HEK293 (cell line): ENCODE results near the gene CD2BP2.

Experiments
- ELK4 ChIP-seq: IDR thresholded peaks from 2 replicates; pipeline ENCODE4 v1.6.1; 2011; ENCODE audit warnings: mild to moderate bottlenecking, low read depth, low read length, borderline replicate concordance
- GFI1B ChIP-seq: fragments of 450-650 bp; formaldehyde crosslinking; IDR thresholded peaks from 2 replicates; pipeline ENCODE4 v1.5.1; 2016; ENCODE audit warnings: missing biosample characterization, missing genetic modification characterization
- GLIS1 ChIP-seq: fragments of 450-650 bp; formaldehyde crosslinking; IDR thresholded peaks from 2 replicates; pipeline ENCODE4 v1.5.1; 2016; ENCODE audit warnings: missing biosample characterization, missing genetic modification characterization
- IKZF3 ChIP-seq: fragments of 450-650 bp; IDR thresholded peaks from 2 replicates; pipeline ENCODE4 v1.5.0; 2018; ENCODE audit warnings: missing biosample characterization, mild to moderate bottlenecking, missing genetic modification characterization, moderate library complexity
- KLF10 ChIP-seq: fragments of 450-650 bp; IDR thresholded peaks from 2 replicates; pipeline ENCODE4 v1.5.1; 2018; ENCODE audit warnings: missing biosample characterization, mild to moderate bottlenecking, missing genetic modification characterization
- SCRT2 ChIP-seq: fragments of 450-650 bp; formaldehyde crosslinking; IDR thresholded peaks from 2 replicates; pipeline ENCODE4 v1.5.1; 2016; ENCODE audit warnings: missing biosample characterization, missing genetic modification characterization
- SETDB1 ChIP-seq: IDR thresholded peaks from one replicate; pipeline ENCODE4 v1.6.1; 2017; ENCODE audit warnings: mild to moderate bottlenecking, low read length, moderate library complexity, mixed read lengths; ENCODE audit not compliant: insufficient read length
- SP3 ChIP-seq: fragments of 450-650 bp; formaldehyde crosslinking; IDR thresholded peaks from 2 replicates; pipeline ENCODE4 v1.5.1; 2016; ENCODE audit warnings: missing biosample characterization, missing genetic modification characterization
- TCF7L2 ChIP-seq: IDR thresholded peaks from 2 replicates; pipeline ENCODE4 v1.6.1; 2011; ENCODE audit warnings: low read depth, mild to moderate bottlenecking, inconsistent platforms, low read length, moderate library complexity, borderline replicate concordance
- ZBTB48 ChIP-seq: fragments of 450-650 bp; formaldehyde crosslinking; IDR thresholded peaks from 2 replicates; pipeline ENCODE4 v1.5.1; 2016; ENCODE audit warnings: missing biosample characterization, missing genetic modification characterization
- ZBTB8A ChIP-seq: fragments of 450-650 bp; formaldehyde crosslinking; IDR thresholded peaks from 2 replicates; pipeline ENCODE4 v1.5.1; 2016; ENCODE audit warnings: missing biosample characterization, missing genetic modification characterization
- ZFHX2 ChIP-seq: fragments of 450-650 bp; formaldehyde crosslinking; conservative IDR thresholded peaks from 2 replicates; pipeline ENCODE4 v1.5.1; 2016; ENCODE audit warnings: missing biosample characterization, missing genetic modification characterization
- ZNF10 ChIP-seq: fragments of 450-650 bp; formaldehyde crosslinking; IDR thresholded peaks from 2 replicates; pipeline ENCODE4 v1.5.1; 2017; ENCODE audit warnings: missing biosample characterization, missing genetic modification characterization
- ZNF138 ChIP-seq: fragments of 450-650 bp; formaldehyde crosslinking; IDR thresholded peaks from 2 replicates; pipeline ENCODE4 v1.5.1; 2016; ENCODE audit warnings: missing biosample characterization, missing genetic modification characterization, borderline replicate concordance
- ZNF157 ChIP-seq: fragments of 450-650 bp; formaldehyde crosslinking; IDR thresholded peaks from 2 replicates; pipeline ENCODE4 v1.5.1; 2016; ENCODE audit warnings: missing biosample characterization, missing genetic modification characterization
- ZNF274 ChIP-seq, 2 experiments: fragments of 200-500 bp in 1 of 2; fragments of 450-650 bp in 1 of 2; sonication (Bioruptor generic) in 1 of 2; formaldehyde crosslinking in 1 of 2; IDR thresholded peaks; 2 replicates each; pipeline versions ENCODE4 v1.5.1 to v1.6.1; 2014 to 2016; ENCODE audit warnings: borderline replicate concordance in 1 of 2, inconsistent platforms in 1 of 2, low read length in 1 of 2, missing biosample characterization in 1 of 2, missing genetic modification characterization in 1 of 2
- ZNF292 ChIP-seq: fragments of 450-650 bp; formaldehyde crosslinking; IDR thresholded peaks from 2 replicates; pipeline ENCODE4 v1.5.1; 2016; ENCODE audit warnings: low read depth, missing biosample characterization, missing genetic modification characterization, borderline replicate concordance
- ZNF354C ChIP-seq: fragments of 450-650 bp; formaldehyde crosslinking; IDR thresholded peaks from 2 replicates; pipeline ENCODE4 v1.5.1; 2016; ENCODE audit warnings: missing biosample characterization, missing genetic modification characterization, low read depth, borderline replicate concordance
- ZNF37A ChIP-seq: fragments of 450-650 bp; IDR thresholded peaks from 2 replicates; pipeline ENCODE4 v1.5.1; 2018; ENCODE audit warnings: missing biosample characterization, missing genetic modification characterization
- ZNF426 ChIP-seq: fragments of 450-650 bp; formaldehyde crosslinking; IDR thresholded peaks from 2 replicates; pipeline ENCODE4 v1.5.1; 2017; ENCODE audit warnings: missing biosample characterization, missing genetic modification characterization, mild to moderate bottlenecking, inconsistent platforms, moderate library complexity
- ZNF548 ChIP-seq: fragments of 450-650 bp; formaldehyde crosslinking; IDR thresholded peaks from 2 replicates; pipeline ENCODE4 v1.5.1; 2016; ENCODE audit warnings: missing biosample characterization, missing genetic modification characterization
- ZNF561 ChIP-seq: fragments of 450-650 bp; IDR thresholded peaks from 2 replicates; pipeline ENCODE4 v1.5.1; 2018; ENCODE audit warnings: missing biosample characterization, missing genetic modification characterization, borderline replicate concordance
- ZNF621 ChIP-seq: fragments of 450-650 bp; formaldehyde crosslinking; IDR thresholded peaks from 2 replicates; pipeline ENCODE4 v1.5.1; 2017; ENCODE audit warnings: missing biosample characterization, missing genetic modification characterization
- ZNF623 ChIP-seq: fragments of 450-650 bp; formaldehyde crosslinking; IDR thresholded peaks from 2 replicates; pipeline ENCODE4 v1.5.1; 2016; ENCODE audit warnings: missing biosample characterization, missing genetic modification characterization
- ZNF692 ChIP-seq: fragments of 450-650 bp; formaldehyde crosslinking; IDR thresholded peaks from 2 replicates; pipeline ENCODE4 v1.5.1; 2016; ENCODE audit warnings: missing biosample characterization, missing genetic modification characterization
- ZNF707 ChIP-seq: fragments of 450-650 bp; formaldehyde crosslinking; IDR thresholded peaks from 2 replicates; pipeline ENCODE4 v1.5.1; 2016; ENCODE audit warnings: missing biosample characterization, missing genetic modification characterization
- ZNF76 ChIP-seq: fragments of 450-650 bp; formaldehyde crosslinking; IDR thresholded peaks from 2 replicates; pipeline ENCODE4; 2016; ENCODE audit warnings: low read depth, missing biosample characterization, missing genetic modification characterization, borderline replicate concordance
- ZSCAN16 ChIP-seq: fragments of 450-650 bp; formaldehyde crosslinking; IDR thresholded peaks from 2 replicates; pipeline ENCODE4 v1.5.1; 2016; ENCODE audit warnings: missing biosample characterization, missing genetic modification characterization
- ZSCAN18 ChIP-seq: fragments of 450-650 bp; formaldehyde crosslinking; IDR thresholded peaks from 2 replicates; pipeline ENCODE4 v1.5.1; 2016; ENCODE audit warnings: missing biosample characterization, missing genetic modification characterization
- TF ChIP-seq, protein P1 (sequence below): fragments of 450-650 bp; formaldehyde crosslinking; IDR thresholded peaks from 2 replicates; pipeline ENCODE4 v1.5.1; 2017; ENCODE audit warnings: missing biosample characterization, missing genetic modification characterization
- TF ChIP-seq, protein P2 (sequence below): fragments of 450-650 bp; formaldehyde crosslinking; IDR thresholded peaks from 2 replicates; pipeline ENCODE4 v1.5.1; 2016; ENCODE audit warnings: missing biosample characterization, missing genetic modification characterization, low read depth
- TF ChIP-seq, protein P3 (sequence below): fragments of 450-650 bp; IDR thresholded peaks from 2 replicates; pipeline ENCODE4 v1.5.1; 2018; ENCODE audit warnings: missing biosample characterization, missing genetic modification characterization

CD2BP2 gene

DNA sequence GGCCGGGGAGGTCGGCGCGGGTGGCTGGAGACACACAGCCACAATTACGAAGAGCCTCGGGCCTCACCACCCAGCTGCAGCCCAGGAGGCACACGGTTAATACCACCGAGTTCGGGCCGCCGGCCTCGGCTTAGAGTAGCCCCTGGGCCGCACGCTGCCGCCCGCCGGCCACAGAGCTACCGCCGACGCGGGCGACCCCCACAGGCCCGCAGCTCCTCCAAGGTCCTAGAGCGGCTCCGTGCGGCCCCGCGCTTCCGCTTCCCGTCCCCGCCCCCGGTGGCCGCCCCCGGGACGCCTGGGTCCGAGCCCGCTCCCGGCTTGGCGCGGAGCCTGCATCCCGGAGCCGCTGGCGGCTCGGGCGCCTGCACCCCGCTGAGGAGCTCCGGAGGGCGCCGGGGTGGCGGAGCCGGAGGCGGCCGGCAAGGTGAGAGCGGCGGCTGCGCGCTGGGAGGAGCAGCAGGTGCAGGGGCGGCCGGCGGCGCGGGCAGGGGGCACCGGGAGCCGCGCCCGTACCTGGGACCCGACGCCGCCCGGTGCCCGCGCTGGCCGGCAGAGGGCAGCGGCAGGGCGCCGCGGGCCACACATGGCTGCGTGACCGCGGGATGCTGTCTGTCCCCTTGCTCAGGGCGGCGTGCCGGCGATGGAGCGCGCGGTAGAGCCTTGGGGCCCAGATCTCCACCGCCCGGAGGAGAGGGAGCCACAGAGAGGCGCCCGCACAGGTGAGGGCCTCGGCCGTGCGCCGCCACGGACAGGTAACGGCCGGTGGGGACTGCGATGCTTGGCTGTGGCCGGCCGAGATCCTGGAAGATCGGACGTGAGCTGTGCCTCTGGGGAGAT, 40.3 kb upstream of the CD2BP2 start, which contains the start of gene ZNF48 (continued):
- TF ChIP-seq ELK4 (peak; percentile 71; the same call in 1 of the 2 replicates), ZNF292 (tag by site-specific recombination) (no peak), ZNF354C (tag by site-specific recombination) (no peak), ZSCAN16 (no peak), ZBTB48 (no peak; the same call in 1 of the 2 replicates), ZNF274 (IDR thresholded peaks at IDR 0.05; ENCODE audit: low read length) (no peak), ZNF274 (tag by site-specific recombination; IDR thresholded peaks at IDR 0.05; ENCODE audit: borderline replicate concordance) (no peak), ZBTB8A (tag by site-specific recombination) (peak; percentile 93), SP3 (tag by site-specific recombination) (peak; percentile 84), ZNF157 (tag by site-specific recombination) (no peak), IKZF3 (peak; percentile 95), ZNF37A (tag by site-specific recombination) (no peak), SCRT2 (tag by site-specific recombination) (peak; percentile 44; the same call in 1 of the 2 replicates), KLF10 (peak; percentile 93), ZNF707 (tag by site-specific recombination) (no peak), ZNF692 (tag by site-specific recombination) (peak; percentile 66), GFI1B (tag by site-specific recombination) (no peak), SETDB1 (no peak), ZNF138 (tag by site-specific recombination) (no peak), ZNF10 (tag by site-specific recombination) (peak; percentile 31; the same call in 1 of the 2 replicates), ZSCAN18 (peak; percentile 43), ZNF76 (tag by site-specific recombination) (peak; percentile 84), ZNF426 (no peak), GLIS1 (tag by site-specific recombination) (peak; percentile 77), ZNF561 (peak; percentile 95), ZNF621 (tag by site-specific recombination) (no peak), ZNF548 (tag by site-specific recombination) (no peak), ZNF623 (no peak), TCF7L2 (no peak), ZFHX2 (tag by site-specific recombination) (peak; percentile 90)
- TF ChIP-seq, protein P1, sequence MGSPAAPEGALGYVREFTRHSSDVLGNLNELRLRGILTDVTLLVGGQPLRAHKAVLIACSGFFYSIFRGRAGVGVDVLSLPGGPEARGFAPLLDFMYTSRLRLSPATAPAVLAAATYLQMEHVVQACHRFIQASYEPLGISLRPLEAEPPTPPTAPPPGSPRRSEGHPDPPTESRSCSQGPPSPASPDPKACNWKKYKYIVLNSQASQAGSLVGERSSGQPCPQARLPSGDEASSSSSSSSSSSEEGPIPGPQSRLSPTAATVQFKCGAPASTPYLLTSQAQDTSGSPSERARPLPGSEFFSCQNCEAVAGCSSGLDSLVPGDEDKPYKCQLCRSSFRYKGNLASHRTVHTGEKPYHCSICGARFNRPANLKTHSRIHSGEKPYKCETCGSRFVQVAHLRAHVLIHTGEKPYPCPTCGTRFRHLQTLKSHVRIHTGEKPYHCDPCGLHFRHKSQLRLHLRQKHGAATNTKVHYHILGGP (tag by site-specific recombination) = no peak
- TF ChIP-seq, protein P2, sequence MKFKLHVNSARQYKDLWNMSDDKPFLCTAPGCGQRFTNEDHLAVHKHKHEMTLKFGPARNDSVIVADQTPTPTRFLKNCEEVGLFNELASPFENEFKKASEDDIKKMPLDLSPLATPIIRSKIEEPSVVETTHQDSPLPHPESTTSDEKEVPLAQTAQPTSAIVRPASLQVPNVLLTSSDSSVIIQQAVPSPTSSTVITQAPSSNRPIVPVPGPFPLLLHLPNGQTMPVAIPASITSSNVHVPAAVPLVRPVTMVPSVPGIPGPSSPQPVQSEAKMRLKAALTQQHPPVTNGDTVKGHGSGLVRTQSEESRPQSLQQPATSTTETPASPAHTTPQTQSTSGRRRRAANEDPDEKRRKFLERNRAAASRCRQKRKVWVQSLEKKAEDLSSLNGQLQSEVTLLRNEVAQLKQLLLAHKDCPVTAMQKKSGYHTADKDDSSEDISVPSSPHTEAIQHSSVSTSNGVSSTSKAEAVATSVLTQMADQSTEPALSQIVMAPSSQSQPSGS (tag by site-specific recombination) = no peak
- TF ChIP-seq, protein P3, sequence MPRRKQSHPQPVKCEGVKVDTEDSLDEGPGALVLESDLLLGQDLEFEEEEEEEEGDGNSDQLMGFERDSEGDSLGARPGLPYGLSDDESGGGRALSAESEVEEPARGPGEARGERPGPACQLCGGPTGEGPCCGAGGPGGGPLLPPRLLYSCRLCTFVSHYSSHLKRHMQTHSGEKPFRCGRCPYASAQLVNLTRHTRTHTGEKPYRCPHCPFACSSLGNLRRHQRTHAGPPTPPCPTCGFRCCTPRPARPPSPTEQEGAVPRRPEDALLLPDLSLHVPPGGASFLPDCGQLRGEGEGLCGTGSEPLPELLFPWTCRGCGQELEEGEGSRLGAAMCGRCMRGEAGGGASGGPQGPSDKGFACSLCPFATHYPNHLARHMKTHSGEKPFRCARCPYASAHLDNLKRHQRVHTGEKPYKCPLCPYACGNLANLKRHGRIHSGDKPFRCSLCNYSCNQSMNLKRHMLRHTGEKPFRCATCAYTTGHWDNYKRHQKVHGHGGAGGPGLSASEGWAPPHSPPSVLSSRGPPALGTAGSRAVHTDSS (tag by site-specific recombination) = no peak
